ENCODE measurements around the gene SMO.

- TF ChIP-seq JUN (IDR thresholded peaks at IDR 0.05; ENCODE audit: borderline replicate concordance, insufficient read depth, insufficient read length, low read depth), result no peak
- TF ChIP-seq POLR2A (IDR thresholded peaks at IDR 0.05; ENCODE audit: low read depth, low read length), result no peak
- TF ChIP-seq CTCF (IDR thresholded peaks at IDR 0.05; ENCODE audit: extremely low read depth in 1 of 2, insufficient read depth in 1 of 2, low read depth in 1 of 2, low read length in 2 of 2), result no peak
- TF ChIP-seq, protein P1, sequence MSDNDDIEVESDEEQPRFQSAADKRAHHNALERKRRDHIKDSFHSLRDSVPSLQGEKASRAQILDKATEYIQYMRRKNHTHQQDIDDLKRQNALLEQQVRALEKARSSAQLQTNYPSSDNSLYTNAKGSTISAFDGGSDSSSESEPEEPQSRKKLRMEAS (IDR thresholded peaks at IDR 0.05; ENCODE audit: insufficient read depth, insufficient read length), result no peak
- no peak for TF ChIP-seq EZH2 (IDR thresholded peaks at IDR 0.05; ENCODE audit: borderline replicate concordance, low read depth, low read length, severe bottlenecking)
- no peak for TF ChIP-seq POLR2AphosphoS5 (IDR thresholded peaks at IDR 0.05; ENCODE audit: insufficient read depth, low read depth, low read length)
- no peak for TF ChIP-seq FOS (IDR thresholded peaks at IDR 0.05; ENCODE audit: borderline replicate concordance, insufficient read depth, low read length)
Measured at GRCh38 chr7:129228633-129229032, 40.2 kb downstream of the SMO start.

Measured in endothelial cell of umbilical vein (primary cell).